ENCODE measurements around the gene TPRKB.
"Not testable (repeated sequence)": the region's sequence is repeated elsewhere in the genome, so short reads cannot be mapped to it uniquely, and the experiment has no call there.

The TPRKB gene

DNA sequence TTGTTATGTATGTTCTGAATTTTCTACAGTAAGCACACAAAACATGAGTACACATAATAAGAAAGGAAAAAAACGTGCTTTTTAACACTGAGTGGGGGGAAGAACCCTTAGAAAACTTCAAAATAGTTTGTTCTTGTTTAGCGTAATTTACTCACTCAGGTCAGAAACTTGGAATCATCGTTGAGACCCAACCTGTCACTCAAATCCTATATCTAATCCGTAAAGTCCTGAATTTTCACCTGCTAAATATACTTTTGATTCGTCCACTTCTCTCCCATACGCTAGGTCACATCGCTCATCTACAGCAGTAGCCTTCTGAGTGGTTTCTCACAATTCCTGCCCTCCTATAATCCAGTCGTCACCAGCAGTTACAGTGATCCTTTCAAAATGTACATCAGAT lies 767 bp downstream of the TPRKB start:
- DNase-seq, result no peak

DNA sequence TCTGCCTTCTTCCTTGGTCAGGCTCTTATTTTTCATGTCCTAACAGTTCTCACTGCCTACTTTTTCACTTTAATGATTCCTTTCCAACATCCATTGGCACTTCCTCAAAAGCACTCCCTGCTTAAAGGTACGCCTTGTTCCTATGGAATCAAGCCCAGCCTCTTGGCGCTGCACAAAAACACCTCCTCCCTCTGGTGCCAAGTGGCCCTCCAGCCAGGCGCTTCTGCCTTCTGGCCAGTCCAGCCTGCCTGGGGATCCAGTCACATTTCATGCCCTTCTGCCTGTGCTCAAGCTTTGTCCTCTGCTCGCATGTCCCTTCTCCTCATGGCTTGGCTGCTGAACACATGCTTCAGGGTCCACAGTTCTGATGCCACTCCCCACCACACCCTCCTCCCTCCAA lies 6.3 kb downstream of the TPRKB start:
- DNase-seq, result no peak

DNA sequence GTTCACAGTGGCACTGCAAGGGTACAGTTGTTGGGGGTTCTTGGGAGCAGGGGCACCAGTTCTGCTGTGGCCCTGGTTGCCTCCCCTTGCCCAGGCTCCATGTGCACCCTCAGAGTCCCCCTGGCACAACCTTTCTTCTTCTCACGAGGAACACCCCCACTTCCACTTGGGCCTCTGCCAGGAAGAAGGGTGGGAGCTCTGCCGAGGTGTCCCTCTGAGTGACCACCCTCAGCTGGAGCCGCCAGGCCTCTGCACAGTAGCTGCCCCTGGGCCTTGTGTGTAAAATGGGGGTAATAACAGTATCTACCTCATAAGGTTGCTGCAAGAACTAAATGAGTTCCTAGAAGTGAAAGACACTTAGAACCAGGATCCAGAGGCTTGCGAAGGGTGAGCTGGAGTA lies 8.4 kb downstream of the TPRKB start:
- no peak for DNase-seq

DNA sequence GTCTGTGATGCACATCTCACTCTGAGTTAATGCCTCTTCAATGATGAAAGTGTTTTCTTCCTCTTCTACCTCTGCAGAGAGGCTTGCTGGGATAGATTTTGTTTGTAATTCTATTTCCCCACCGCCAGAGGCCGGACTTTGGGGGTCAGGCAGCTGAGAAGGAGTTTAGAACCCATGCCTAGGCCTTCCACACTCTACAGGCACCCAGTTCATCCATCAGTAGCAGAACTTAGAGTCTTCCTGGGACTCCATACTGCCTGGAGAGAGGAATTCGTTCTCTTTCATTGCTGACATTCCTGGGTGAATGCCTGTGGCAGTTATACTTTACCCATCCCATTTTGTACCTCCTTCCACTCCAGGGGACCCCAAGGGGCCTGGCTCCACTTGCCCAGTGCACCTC lies 9.1 kb downstream of the TPRKB start:
- no peak for DNase-seq

DNA sequence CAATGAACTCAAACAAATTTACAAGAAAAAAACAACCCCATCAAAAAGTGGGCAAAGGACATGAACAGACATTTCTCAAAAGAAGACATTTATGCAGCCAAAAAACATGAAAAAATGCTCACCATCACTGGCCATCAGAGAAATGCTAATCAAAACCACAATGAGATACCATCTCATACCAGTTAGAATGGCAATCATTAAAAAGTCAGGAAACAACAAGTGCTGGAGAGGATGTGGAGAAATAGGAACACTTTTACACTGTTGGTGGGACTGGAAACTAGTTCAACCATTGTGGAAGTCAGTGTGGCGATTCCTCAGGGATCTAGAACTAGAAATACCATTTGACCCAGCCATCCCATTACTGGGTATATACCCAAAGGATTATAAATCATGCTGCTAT lies 10.5 kb downstream of the TPRKB start:
- not testable (repeated sequence) for DNase-seq

DNA sequence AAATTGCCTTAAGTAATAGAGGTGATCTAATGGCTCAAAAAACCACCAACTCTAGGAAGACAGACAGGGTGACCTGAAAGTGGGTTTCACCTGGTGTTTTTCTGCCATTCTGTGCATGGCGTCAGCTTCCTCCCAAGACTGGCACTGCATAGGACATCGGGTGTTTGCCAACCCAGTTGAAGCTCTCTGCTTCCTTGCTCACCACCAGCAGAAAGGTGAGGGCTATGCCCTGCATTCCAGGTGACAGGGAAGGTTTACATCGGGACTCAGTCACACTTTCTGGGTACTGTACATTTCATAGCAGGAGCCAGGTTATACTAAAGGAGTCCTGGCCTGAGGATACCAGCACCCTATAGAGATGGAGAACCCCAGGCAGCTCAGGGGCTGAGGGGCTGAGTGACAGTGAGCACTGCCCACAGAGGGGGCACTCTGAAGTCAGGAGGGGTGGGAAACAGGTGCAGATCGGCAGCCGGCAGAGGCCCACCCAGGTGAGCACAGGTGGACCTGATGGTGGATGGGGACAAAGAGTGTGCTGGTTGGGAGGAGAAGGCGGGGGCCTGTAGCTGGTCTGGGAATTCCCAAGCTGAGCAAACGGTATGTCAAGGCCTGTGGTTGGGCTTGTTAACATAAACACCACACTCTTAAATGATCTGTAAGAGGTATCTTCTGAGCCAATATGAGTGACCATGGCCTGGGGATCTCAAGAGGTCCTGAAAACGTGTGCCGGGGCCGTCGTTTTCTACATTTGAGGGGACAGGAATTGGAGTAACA lies 18.1 kb downstream of the TPRKB start:
- no peak for DNase-seq

DNA sequence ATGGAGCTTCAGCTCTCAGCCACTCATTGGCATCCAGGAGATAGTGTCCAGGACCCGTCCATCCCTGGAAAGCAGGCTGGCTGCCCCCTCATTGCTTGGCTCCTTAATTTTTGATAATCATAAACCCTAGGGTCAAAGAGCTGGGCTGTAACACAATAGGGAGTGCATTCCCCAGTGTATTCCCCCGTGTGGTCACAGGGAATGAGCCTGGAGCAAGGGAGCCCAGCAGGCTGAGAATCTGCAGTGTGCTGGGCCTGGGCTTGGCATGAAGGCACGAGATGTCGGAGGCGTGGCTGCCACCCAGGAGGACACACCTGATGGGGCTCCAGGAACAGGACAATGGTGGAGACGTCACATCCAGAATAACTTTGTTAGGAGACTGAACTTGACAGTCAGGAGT lies 18.7 kb downstream of the TPRKB start:
- DNase-seq, result no peak

DNA sequence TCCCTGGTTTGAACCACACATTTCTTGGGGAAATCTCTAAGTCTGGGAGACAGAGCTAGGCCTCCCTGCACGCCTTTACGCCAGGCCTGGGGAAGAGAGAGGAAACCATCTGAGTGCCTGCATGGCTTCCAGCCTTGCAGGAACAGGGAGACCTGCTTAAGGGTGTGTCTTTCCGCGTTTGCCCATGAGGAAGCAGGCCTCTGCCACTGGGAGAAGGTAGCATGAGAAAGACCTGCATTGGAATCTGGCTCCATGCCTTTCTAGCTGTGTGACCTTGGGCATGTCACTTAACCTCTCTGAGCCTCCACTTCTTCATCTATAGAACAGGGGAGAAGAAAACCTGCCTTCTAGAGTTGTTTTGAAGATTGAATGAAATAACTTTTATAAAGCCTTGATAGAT lies 19.4 kb downstream of the TPRKB start:
- DNase-seq, result not testable (repeated sequence)

DNA sequence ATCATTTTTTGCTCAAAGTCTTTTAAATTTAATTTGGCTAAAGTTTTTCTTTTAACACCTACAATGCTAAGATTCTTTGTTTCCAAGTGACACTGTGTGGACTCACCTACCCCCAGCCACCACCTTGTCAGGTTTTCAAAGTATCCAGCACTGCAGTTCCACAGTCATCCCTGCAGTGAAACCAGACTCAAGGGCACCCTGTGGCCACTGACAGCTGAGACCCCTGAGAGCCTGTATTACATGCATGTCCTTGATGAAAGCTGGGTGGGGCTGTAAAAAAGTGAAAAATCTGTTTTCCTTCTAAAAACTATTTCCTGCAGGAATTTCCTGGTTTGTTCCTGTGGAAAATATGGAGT lies 19.9 kb downstream of the TPRKB start:
- no peak for DNase-seq

DNA sequence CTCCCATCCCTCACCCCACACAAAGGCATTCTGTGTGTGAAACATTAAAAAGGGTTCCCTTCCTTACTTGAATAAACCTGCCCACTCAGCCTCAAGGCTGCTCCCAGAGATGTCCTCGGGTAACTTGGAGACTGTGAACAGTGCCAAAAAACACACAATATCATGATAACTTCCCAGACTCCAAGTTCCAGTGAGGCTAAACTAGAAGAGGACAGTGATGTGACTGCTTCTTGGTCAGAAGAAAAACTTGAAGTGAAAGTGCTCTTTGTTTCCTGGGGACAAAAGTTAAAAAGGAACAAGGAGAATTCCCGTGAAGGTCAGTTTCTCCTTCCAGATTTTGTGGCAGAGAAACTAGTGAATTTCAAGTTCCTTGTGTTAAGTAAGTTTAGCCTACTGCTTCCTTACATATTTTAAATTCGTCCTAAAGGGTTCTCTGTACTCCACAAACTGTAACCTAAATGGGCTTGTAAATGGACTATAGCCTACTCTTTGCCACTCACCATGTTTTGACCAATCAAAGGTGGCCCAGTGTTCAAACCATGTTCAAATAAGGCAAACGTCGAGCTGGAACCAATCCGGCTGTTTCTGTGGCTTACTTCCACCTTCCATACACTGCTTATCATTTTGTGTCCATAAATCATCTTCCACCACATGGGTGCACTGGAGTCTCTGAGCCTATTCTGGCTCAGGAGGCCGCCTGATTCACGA lies 20.4 kb downstream of the TPRKB start:
- no peak for DNase-seq

DNA sequence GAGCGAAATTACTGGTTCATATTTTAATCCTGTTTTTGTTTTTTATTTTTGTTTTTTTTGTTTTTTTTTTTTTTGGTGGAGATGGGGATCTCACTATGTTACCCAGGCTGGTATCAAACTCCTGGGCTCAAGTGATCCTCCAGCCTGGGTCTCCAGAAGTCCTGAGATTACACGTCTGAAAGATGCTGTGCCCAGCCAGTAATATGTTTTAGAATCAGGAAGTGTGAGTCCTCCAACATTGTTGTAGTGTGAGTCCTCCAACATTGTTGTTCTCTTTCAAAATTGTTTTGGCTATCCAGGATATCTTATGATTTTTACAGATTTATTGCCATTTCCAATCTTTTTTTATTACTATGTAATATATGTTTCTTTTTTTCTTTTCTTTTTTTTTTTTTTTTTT lies 23.1 kb downstream of the TPRKB start:
- no peak for DNase-seq

DNA sequence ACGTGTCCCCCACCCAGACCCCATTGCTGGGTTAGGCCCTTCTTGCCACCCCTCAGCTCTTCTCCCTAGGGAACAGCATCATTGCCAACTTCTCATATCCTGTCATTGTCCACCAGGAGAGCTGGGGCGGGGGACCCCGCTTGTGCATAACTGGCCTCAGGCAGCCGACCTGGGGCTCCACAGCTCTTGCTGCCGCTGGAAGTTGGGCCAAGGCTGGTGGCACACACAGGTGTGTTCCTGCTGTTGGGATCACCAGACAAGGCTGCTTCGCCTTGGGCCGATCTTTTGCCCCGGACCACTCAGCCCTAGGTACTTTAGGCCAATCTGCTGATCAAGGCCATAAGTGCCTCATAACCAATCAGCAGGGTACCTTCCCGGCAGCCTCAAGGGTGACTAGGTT lies 28.6 kb downstream of the TPRKB start:
- no peak for DNase-seq

DNA sequence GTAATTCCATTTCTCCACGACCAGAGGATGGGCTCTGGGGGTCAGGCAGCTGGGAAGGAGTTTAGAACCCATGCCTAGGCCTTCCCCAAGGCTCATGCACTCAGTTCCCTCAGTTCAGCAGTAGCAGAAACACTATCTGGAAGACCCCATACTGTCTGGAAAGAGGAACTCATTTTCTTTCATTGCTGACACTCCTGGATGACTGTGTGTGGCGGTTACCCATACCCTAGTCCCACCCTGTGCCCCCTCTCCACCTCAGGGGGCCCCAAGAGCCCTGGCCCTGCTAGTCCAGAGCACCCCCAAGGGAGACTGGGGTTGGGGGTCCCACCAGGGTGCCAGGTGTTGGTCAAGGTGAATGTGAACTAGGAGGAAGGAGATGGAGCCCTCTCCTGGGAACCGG lies 29.5 kb downstream of the TPRKB start:
- DNase-seq, result no peak

DNA sequence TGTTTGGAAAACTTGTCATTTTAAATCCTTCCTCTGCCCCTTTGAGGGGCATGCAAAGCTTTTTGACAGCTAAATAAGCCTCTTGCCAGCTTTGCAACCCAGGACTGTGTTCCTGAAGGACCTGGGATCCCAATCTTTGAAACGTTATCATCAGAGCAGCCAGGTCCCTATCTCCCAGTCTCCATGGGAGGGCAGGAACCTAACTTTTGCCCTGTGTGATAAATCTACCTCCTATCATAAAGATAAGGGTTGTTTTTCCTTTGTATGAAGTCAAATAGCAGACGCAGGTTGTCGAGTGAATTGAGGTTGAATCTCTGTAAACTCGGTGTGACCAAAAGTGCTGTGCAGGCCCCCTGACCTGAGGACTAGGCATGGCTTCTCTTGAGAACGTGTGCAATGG lies 30.1 kb downstream of the TPRKB start:
- no peak for DNase-seq

DNA sequence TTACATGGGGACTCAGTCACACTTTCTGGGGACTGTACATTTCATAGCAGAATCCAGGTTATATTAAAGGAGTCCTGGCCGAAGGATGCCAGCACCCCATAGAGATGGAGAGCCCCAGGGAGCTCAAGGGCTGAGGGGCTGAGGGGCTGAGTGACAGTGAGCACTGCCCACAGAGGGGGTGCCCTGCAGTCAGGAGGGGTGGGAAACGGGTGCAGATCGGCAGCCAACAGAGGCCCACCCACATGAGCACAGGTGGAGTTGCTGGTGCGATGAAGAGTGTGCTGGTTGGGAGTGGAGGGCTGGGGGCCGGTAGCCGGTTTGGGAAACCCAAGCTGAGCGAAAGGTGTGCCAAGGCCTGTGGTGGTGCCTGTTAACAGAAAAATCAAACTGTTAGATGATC lies 32.1 kb downstream of the TPRKB start:
- DNase-seq, result no peak

DNA sequence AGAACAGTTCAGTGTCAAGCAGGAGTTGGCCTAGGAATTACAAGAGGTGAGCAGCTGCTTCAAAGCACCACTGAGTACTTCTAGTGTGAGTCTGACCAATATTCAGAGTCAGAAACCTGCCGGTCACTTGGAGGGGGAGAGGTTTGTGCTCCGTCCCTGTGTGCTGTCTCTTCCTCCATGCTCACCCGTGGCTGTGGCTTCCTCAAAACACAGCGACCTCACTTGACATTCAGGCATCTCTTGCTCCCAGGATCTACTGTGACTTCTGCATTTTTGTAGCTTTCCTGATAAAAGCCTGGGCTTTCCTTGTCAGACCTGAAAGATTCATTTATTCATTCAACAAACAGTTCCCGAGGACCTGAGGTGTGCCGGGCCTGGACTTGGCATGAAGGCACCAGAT lies 32.9 kb downstream of the TPRKB start:
- DNase-seq, result no peak

DNA sequence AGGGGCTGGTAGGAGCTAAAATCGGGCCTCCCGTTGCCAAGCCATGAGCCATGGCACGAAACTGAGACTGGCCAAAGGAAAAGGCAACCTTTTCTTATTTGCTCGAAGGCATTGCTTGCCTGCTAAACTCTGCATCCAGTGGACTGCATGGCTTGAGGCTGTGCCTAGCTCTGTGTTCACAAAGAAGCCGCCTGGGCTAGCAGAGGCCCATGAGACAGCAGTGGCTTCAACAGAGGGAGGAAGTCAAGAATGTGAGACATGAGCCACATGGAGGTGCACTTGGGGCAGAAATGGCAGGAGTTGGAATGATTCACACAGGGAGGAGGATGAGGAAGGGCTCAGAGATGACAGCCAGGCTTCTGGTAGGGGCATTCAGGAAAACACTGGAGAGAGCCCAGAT lies 33.5 kb downstream of the TPRKB start:
- no peak for DNase-seq

DNA sequence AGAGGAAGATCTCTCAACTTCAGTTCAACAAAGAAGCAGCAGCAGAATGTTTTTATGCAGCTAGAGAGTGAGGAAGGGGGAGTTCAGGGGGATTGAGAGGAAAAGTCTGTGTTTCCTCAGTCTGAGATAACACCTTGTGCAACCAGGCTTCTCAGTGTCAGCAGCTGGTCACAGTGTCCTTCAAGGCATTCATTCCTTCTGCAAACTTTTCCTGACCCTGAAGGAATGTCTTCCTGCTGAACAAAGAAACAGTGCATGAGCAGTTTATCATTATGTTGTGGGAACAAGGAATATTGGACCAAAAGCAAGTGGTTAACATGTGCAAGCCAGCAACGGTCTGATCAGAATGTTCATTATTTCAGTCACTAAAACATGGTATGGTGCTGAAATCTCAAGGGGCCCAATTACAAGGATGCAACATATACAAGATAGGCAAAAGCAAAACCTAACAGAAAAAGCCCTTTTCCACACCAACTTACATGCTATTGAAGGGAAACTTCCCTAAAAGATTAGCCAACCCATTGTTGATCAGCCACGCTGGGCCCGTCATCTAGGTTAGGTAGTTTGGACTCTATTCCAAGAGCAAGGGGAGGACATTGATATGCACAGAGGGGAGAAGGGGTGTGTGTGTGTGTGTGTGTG lies 34.2 kb downstream of the TPRKB start:
- DNase-seq, result not testable (repeated sequence)

DNA sequence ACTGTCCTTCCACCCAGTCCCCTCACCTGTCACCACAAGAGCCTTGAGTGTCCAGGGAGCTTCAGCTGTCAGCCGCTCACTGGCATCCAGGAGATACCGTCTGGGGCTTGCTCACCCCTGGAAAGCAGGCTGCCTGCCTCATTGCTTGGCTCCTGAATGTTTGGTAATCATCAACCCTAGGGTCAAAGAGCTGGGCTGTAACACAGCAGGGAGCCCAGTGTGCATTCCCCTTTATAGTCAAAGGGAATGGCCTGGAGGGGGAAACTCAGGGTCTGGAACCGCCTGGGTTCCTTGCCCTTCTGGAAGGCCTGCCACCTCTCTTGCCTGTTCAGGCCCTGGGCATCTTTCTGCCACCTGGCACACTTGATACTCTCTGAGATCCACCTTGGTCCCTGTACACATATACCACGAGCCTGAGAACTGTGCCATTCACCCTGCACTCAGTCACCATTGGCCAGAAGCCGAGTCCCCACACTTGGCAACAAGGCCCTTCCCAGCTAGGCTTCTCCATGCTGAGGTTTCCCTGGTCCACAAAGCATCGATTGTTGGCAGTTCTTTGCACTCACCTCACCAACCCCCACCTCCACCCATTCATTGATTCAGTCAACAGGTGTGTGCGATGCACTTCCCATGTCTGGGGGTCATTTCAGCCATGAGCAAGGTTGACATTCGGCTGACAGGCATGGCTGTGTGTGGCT lies 35.0 kb downstream of the TPRKB start:
- no peak for DNase-seq

DNA sequence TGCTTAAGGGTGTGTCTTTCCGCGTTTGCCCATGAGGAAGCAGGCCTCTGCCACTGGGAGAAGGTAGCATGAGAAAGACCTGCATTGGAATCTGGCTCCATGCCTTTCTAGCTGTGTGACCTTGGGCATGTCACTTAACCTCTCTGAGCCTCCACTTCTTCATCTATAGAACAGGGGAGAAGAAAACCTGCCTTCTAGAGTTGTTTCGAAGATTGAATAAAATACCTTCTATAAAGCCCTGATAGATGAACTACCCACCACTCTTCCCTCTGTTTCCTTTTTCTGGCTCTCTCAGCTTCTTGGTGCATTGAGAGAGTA lies 35.7 kb downstream of the TPRKB start:
- DNase-seq, result not testable (repeated sequence)

DNA sequence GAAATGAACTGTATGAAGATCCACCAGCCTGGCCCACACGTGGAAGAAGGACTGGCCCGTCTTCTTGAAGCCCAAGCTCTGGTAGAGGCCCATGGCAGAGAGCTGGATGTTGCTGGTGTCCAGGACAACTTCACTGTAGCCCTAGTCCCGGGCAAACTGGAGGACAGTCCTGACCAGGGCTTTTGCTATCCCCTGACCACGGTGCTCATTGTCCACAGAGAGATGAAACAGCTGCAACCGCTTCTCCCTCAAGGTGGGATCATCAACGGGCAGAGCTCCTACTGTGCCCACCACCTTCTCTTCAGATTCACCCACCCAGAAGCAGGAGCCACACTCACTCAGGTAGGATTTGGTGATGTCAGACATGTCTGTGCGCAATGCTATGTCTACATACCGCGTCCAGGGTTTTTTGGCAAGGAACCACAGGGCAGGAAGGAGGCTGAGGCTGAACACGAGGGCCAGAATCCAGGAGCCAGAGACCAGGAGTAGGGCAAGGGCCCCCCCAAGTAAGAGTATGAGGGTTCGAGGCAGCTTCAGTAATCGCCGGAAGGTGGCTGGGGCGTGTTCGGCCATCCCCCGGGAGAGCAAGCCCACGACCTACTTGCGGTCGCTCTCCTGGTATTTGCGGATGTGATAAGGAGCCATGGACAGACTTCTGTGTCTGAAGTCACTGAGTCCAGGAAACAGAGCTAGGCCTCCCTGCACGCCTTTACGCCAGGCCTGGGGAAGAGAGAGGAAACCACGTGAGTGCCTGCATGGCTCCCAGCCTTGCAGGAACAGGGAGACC lies 36.3 kb downstream of the TPRKB start:
- DNase-seq, result no peak

DNA sequence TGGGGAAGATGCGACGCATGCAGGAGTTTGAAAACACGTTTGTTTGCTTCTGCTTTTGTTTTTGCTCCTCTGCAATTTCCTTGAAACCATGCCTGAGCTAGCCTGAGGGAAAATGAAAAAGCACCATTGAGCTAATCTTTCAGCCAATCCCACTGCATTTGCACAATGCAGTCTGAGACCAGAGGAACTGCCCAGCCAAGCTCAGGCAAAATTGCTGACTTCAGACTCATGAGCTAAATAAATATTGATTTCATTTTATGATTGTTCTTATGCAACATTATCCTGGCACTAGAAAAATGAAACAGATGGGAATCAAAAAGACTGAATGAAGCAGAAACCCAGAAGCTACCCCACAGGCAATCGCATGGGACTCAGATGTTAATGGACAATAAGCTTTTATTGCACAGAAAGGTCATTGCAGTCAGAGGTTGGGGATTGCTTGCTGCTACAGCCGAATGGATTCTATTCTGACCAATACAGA lies 37.0 kb downstream of the TPRKB start:
- DNase-seq, result no peak

DNA sequence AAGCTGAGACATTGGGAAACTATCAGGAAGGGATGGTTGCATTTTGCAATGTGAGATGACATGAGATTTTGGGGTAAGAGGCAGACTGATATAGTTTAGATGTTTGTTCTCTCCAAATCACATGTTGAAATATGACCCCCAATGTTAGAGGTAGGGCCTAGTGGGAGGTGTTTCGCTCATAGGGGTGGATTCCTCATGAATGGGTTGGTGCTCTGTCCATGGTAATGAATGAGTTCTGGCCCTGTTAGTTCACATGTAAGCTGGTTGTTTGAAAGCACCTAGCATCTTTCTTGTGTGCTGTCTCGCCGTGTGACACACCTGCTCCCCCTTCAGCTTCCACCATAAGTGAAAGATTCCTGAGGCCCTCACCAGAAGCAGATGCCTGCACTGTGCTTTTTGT lies 37.7 kb downstream of the TPRKB start:
- DNase-seq, result no peak
